Parathyroid adenoma (tissue), 2 donors: ENCODE results near the gene NTSR1.

Source experiments
- H2AFZ ChIP-seq: fragments of 300-600 bp; sonication (generic); one replicate; pipeline ENCODE4 v1.7.0; 2017; ENCODE audit warnings: antibody characterized with exemption, mild to moderate bottlenecking
- H3K27ac ChIP-seq: fragments of 300-600 bp; sonication (generic); one replicate; pipeline ENCODE4 v1.7.0; 2017
- H3K27me3 ChIP-seq: fragments of 300-600 bp; sonication (generic); one replicate; pipeline ENCODE4 v1.7.0; 2017; ENCODE audit warnings: low read length; ENCODE audit not compliant: control insufficient read depth, insufficient read depth
- H3K36me3 ChIP-seq: fragments of 300-600 bp; sonication (generic); one replicate; pipeline ENCODE4 v1.7.0; 2017; ENCODE audit warnings: low read length; ENCODE audit not compliant: control insufficient read depth, insufficient read depth
- H3K4me1 ChIP-seq: fragments of 300-600 bp; sonication (generic); one replicate; pipeline ENCODE4 v1.7.0; 2017; ENCODE audit warnings: control low read depth
- H3K4me2 ChIP-seq: fragments of 300-600 bp; sonication (generic); one replicate; pipeline ENCODE4 v1.7.0; 2017; ENCODE audit warnings: low read length
- H3K4me3 ChIP-seq: fragments of 300-600 bp; sonication (generic); one replicate; pipeline ENCODE4 v1.7.0; 2017; ENCODE audit warnings: low read depth, low read length
- H3K79me2 ChIP-seq: fragments of 300-600 bp; sonication (generic); one replicate; pipeline ENCODE4 v1.7.0; 2017; ENCODE audit warnings: control low read depth
- H3K9ac ChIP-seq: fragments of 300-600 bp; sonication (generic); one replicate; pipeline ENCODE4 v1.7.0; 2017; ENCODE audit warnings: mild to moderate bottlenecking
- H3K9me3 ChIP-seq: fragments of 300-600 bp; sonication (generic); one replicate; pipeline ENCODE4 v1.7.0; 2017; ENCODE audit warnings: low read length; ENCODE audit not compliant: control insufficient read depth
- CTCF ChIP-seq: fragments of 300-600 bp; sonication (generic); IDR thresholded peaks from one replicate; pipeline ENCODE4 v1.7.0; 2017; ENCODE audit warnings: antibody characterized with exemption, mild to moderate bottlenecking
- donor health status: primary hyperparathyroidism.

NTSR1 gene

DNA sequence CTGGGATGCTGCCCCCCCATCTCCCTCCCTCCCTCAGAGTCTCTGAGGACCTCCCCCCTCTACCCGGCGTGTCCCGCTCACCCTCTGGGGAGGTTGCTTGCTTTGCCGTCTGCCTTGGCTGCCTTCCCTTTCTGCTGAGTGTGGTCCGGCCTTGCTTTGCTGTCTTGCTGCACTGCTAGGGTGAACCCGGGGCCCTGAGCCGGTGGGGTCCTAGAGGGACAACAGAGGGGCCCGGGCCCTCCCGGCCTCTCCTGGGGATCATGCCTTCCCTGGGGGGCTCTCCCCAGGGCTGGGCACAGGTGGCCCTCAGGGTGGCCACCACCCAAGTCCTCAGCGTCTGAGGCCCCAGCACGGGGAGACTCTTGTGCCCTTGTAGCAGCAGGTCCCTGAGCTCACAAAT, 47.0 kb upstream of the NTSR1 start:
- TF ChIP-seq CTCF, result no peak
- Histone ChIP-seq H3K9ac (no peak overlapping the region), H3K4me2 (no peak overlapping the region), H3K27me3 (no peaks in the 10 kb centered on the region), H3K36me3 (no peaks in the 10 kb centered on the region), H3K27ac (no peak overlapping the region), H3K79me2 (peaks cover 23% of the 10 kb centered on the region), H3K9me3 (no peaks in the 10 kb centered on the region), H3K4me3 (no peak overlapping the region), H3K4me1 (no peaks in the 10 kb centered on the region), H2AFZ (no peak overlapping the region)

- TF ChIP-seq CTCF, result no peak
- no peaks in the 10 kb centered on the region for H3K36me3 ChIP-seq
These were observed 46.2 kb upstream of the NTSR1 start for GRCh38 chr20:62662422-62662821.

DNA sequence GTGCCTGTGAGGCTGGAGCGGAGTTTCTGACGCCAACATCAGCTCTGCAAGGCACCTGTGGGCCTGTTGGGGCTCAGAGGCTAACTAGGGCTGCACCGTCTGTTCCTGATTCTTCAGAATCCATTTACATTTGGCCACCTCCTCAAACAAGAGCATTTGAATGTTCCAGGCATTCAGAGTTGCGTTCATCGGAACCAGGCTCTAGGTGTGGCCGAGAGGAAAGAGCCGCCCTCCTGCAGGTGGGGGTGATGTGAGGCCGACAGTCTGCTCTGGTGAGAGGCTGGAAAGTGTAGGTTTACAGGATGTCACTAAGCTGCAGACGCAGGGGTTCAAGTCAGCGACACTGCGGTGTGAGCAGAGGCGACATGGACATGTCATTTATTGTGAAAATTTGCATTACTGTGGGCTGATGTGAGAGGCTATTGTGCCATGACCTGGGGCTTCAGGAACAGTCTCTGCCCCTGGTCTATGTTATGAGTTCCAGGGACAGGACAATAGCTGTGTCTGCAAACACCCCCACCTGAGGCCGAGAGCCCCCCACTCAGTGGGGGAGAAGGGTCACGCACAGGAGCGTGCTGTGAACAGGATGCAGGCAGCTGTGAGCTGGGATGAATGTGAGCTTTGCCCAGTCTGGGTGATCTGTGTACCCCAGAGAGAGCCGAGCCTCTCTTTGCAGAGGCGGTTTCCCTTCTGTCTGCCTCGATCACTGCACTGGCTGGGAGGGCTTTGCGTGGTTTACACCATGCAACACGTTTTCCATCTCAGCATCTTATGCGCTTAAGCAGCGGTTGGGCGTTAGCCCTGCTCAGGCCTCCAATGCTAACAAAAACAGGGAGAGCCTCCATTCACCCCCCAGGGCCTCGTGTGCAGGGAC, 45.3 kb upstream of the NTSR1 start:
- H3K27ac ChIP-seq, result no peak overlapping the region
- H3K9me3 ChIP-seq, result no peaks in the 10 kb centered on the region

More at GRCh38 chr20:62662422-62662821, 46.2 kb upstream of the NTSR1 start:
- Histone ChIP-seq H3K27me3 (no peaks in the 10 kb centered on the region), H3K4me3 (no peak overlapping the region), H3K9me3 (no peaks in the 10 kb centered on the region), H2AFZ (no peak overlapping the region), H3K79me2 (peaks cover 17% of the 10 kb centered on the region), H3K9ac (no peak overlapping the region), H3K4me1 (no peaks in the 10 kb centered on the region), H3K27ac (no peak overlapping the region), H3K4me2 (no peak overlapping the region)

DNA sequence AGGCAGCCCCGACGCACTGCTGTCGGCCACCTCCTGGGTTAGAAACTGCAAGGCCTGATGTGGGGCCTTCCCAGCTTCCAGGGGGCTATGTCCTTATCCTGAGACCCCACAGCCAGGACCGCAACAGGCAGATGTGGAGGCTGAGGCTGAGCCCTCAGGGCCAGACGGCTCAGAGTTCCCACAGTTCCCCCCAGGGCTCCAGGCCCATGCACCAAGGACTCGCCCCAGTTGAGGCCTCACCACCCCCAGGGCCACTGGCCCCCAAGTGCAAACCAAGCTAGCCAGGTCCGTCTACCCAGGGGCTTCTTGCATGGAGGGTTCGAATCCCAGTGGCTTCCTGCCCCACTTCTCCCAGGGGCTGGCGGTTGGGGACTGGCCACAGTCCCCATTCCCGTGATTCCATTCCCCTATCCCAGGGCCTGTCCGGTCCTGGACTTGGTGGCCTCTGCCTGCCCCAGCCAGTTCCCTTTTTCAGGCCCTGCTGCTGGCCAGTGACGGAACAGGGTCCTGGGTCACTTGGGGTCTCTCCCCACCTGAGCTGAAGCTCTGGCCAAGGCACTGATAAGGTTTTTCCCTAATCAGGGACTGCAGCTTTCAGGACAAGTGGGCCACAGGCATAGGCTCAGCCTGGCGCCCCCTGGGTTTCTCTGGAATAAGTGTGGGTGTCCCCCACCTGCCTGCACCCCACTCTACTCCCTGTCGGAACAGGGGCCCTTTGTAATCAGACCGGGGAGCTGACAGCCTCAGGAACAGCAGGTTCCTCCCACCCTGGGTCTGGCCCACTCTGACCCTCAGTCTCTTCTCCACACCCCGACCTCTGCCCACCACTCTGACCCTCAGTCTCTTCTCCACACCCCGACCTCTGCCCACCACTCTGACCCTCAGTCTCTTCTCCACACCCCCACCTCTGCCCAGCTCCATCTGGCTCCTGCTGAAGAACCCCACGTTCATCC, 44.3 kb upstream of the NTSR1 start:
- no peaks in the 10 kb centered on the region for H3K9me3 ChIP-seq
- H3K9ac ChIP-seq, result no peak overlapping the region
- no peak overlapping the region for H3K4me3 ChIP-seq
- peaks cover 3% of the 10 kb centered on the region for H3K79me2 ChIP-seq
- TF ChIP-seq CTCF, result no peak
- no peaks in the 10 kb centered on the region for H3K36me3 ChIP-seq
- no peak overlapping the region for H2AFZ ChIP-seq
- no peaks in the 10 kb centered on the region for H3K4me1 ChIP-seq
- no peak overlapping the region for H3K27ac ChIP-seq
- no peak overlapping the region for H3K4me2 ChIP-seq
- H3K27me3 ChIP-seq, result no peaks in the 10 kb centered on the region

More for the DNA sequence above, 45.3 kb upstream of the NTSR1 start:
- Histone ChIP-seq H3K4me3 (no peak overlapping the region), H3K36me3 (no peaks in the 10 kb centered on the region), H3K9ac (no peak overlapping the region), H3K79me2 (peaks cover 7% of the 10 kb centered on the region), H3K27me3 (no peaks in the 10 kb centered on the region), H2AFZ (no peak overlapping the region), H3K4me1 (no peaks in the 10 kb centered on the region), H3K4me2 (no peak overlapping the region)
- no peak for TF ChIP-seq CTCF
